Measurements from ENCODE around the gene KIAA1328.

DNA sequence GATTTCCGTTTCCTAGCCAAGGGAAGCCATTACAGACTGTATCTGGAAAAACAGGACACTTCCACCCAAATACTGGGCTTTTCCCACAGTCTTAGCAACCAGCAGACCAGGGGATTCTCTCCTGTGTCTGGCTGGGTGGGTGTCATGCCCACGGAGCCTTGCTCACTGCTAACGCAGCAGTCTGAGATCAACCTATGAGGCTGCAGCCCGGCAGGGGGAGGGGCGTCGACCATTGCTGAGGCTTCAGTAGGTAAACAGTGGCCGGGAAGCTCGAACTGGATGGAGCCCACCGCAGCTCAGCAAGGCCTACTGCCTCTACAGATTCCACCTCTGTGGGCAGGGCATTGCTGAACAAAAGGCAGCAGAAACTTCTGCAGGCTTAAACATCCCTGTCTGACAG is 131.1 kb downstream of the KIAA1328 start:
- TF ChIP-seq GABPA (IDR thresholded peaks at IDR 0.05 in 1 of 2, conservative IDR thresholded peaks at IDR 0.05 in 1 of 2) (no peak), TAF1 (conservative IDR thresholded peaks at IDR 0.05) (no peak), EGR1 (IDR thresholded peaks at IDR 0.05; ENCODE audit: low read depth in 2 of 2) (no peak), RAD21 (IDR thresholded peaks at IDR 0.05) (no peak), JUND (IDR thresholded peaks at IDR 0.05) (no peak), NR2F2 (IDR thresholded peaks at IDR 0.05) (no peak), YY1 (IDR thresholded peaks at IDR 0.05) (no peak), SP1 (IDR thresholded peaks at IDR 0.05) (no peak), HNF4A (conservative IDR thresholded peaks at IDR 0.05) (no peak)
- TF ChIP-seq, protein P1, sequence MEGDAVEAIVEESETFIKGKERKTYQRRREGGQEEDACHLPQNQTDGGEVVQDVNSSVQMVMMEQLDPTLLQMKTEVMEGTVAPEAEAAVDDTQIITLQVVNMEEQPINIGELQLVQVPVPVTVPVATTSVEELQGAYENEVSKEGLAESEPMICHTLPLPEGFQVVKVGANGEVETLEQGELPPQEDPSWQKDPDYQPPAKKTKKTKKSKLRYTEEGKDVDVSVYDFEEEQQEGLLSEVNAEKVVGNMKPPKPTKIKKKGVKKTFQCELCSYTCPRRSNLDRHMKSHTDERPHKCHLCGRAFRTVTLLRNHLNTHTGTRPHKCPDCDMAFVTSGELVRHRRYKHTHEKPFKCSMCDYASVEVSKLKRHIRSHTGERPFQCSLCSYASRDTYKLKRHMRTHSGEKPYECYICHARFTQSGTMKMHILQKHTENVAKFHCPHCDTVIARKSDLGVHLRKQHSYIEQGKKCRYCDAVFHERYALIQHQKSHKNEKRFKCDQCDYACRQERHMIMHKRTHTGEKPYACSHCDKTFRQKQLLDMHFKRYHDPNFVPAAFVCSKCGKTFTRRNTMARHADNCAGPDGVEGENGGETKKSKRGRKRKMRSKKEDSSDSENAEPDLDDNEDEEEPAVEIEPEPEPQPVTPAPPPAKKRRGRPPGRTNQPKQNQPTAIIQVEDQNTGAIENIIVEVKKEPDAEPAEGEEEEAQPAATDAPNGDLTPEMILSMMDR (IDR thresholded peaks at IDR 0.05; ENCODE audit: low read depth, low read length, missing input control), result no peak
- TF ChIP-seq, protein P2, sequence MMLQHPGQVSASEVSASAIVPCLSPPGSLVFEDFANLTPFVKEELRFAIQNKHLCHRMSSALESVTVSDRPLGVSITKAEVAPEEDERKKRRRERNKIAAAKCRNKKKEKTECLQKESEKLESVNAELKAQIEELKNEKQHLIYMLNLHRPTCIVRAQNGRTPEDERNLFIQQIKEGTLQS (IDR thresholded peaks at IDR 0.05), result no peak
- TF ChIP-seq, protein P3, sequence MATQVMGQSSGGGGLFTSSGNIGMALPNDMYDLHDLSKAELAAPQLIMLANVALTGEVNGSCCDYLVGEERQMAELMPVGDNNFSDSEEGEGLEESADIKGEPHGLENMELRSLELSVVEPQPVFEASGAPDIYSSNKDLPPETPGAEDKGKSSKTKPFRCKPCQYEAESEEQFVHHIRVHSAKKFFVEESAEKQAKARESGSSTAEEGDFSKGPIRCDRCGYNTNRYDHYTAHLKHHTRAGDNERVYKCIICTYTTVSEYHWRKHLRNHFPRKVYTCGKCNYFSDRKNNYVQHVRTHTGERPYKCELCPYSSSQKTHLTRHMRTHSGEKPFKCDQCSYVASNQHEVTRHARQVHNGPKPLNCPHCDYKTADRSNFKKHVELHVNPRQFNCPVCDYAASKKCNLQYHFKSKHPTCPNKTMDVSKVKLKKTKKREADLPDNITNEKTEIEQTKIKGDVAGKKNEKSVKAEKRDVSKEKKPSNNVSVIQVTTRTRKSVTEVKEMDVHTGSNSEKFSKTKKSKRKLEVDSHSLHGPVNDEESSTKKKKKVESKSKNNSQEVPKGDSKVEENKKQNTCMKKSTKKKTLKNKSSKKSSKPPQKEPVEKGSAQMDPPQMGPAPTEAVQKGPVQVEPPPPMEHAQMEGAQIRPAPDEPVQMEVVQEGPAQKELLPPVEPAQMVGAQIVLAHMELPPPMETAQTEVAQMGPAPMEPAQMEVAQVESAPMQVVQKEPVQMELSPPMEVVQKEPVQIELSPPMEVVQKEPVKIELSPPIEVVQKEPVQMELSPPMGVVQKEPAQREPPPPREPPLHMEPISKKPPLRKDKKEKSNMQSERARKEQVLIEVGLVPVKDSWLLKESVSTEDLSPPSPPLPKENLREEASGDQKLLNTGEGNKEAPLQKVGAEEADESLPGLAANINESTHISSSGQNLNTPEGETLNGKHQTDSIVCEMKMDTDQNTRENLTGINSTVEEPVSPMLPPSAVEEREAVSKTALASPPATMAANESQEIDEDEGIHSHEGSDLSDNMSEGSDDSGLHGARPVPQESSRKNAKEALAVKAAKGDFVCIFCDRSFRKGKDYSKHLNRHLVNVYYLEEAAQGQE (IDR thresholded peaks at IDR 0.05), result no peak
